Measurements from ENCODE around the gene FNTB.

DNA sequence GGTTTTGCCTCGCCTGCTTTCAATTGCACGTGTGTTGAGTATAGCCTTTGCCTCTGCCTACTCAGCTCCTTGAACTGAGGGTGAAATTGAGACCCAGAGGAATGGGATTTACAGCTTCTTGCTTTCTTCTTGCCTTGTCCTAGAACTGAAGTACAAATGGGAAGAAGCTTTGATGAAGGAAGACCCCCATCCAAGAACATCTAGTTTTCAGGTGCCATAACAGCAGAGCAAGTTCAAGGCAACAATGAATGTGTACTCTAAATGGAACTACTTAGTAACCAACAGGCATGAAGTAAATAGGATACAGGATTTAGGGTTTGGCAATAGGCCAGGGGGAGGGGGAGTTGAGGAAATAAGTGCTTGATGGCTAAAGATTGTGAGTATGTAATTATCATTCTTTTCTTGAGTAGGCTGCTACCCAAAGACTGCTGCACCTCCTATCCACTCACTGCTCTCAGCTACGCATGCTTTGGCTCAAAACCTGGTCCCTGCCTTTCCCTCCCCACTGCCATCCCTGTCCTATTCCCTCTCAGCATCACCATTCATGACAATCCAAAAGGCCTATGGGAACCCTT is 46.3 kb upstream of the FNTB start:
- TF ChIP-seq, protein P1, sequence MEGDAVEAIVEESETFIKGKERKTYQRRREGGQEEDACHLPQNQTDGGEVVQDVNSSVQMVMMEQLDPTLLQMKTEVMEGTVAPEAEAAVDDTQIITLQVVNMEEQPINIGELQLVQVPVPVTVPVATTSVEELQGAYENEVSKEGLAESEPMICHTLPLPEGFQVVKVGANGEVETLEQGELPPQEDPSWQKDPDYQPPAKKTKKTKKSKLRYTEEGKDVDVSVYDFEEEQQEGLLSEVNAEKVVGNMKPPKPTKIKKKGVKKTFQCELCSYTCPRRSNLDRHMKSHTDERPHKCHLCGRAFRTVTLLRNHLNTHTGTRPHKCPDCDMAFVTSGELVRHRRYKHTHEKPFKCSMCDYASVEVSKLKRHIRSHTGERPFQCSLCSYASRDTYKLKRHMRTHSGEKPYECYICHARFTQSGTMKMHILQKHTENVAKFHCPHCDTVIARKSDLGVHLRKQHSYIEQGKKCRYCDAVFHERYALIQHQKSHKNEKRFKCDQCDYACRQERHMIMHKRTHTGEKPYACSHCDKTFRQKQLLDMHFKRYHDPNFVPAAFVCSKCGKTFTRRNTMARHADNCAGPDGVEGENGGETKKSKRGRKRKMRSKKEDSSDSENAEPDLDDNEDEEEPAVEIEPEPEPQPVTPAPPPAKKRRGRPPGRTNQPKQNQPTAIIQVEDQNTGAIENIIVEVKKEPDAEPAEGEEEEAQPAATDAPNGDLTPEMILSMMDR (IDR thresholded peaks at IDR 0.05; ENCODE audit: borderline replicate concordance, extremely low read depth, low read length, poor library complexity, severe bottlenecking), result no peak
- no peak for TF ChIP-seq EZH2 (IDR thresholded peaks at IDR 0.05; ENCODE audit: borderline replicate concordance, low read depth, low read length, severe bottlenecking)

Data from DND-41 (cell line).